K562 (cell line): ENCODE data around the gene ICA1. TPM values are rescaled to one million over a fixed set of nuclear protein-coding genes. Genes with fewer than 3 reads are reported as not detected.

Experiments
- ATAC-seq: fragments of 200-7000 bp; cut with Tn5 transposase; 3 replicates; pipeline ENCODE4 v1.9.1; 2020; ENCODE audit warnings: moderate library complexity
- BruUV-seq: library from RNA; stranded (reverse); fragments of 400-500 nt; replicated peaks from 2 replicates; lab custom pipeline; 2021; lab: Mats Ljungman, UMichigan
- CTCF ChIA-PET: fragments of 300-600 bp; formaldehyde crosslinking; extraction: SDS; loops from one replicate; lab custom pipeline; 2021; ENCODE audit warnings: low intra/inter-chr PET ratio; lab: Yijun Ruan, JAX
- POLR2A ChIA-PET: fragments of 300-600, 350-650 bp; sonication (Branson Sonifier 250); formaldehyde crosslinking; extraction: SDS; loops from one replicate; lab custom pipeline; 2021; ENCODE audit warnings: antibody characterized with exemption, inconsistent platforms; lab: Yijun Ruan, JAX
- DNase-seq, 4 experiments: peaks; one replicate each; pipeline versions ENCODE4 v3.0.0 to v3.0.0-alpha.2; 2011 to 2018; ENCODE audit warnings: low spot score in 3 of 4, mixed read lengths in 3 of 4; ENCODE audit errors: extremely low read depth in 1 of 4
- FAIRE-seq: peaks from 2 replicates; lab custom pipeline; 2011; peaks lifted over from hg19 to GRCh38; lab: Jason Lieb, UNC
- H2AFZ ChIP-seq: 2 replicates; pipeline ENCODE4 v1.6.0; 2011; ENCODE audit warnings: low read depth, low read length, control low read depth, inconsistent platforms
- H3K27ac ChIP-seq: fragments of 200-600 bp; 3 replicates; pipeline ENCODE4 v1.8.0; 2011; ENCODE audit warnings: low read depth, mild to moderate bottlenecking, control low read depth, inconsistent platforms, low read length, moderate library complexity, mixed read lengths; ENCODE audit errors: extremely low read depth
- H3K27me3 ChIP-seq, 2 experiments: fragments of 300-600 bp in 1 of 2; 2 replicates in 1 of 2; 3 replicates in 1 of 2; pipeline versions ENCODE4 v1.6.0 to v1.8.0; 2011; ENCODE audit warnings: inconsistent platforms in 2 of 2, low read length in 2 of 2, mild to moderate bottlenecking in 1 of 2, mixed read lengths in 1 of 2, moderate library complexity in 1 of 2; ENCODE audit not compliant: control insufficient read depth in 2 of 2, insufficient read depth in 2 of 2
- H3K36me3 ChIP-seq: fragments of 300-600 bp; 3 replicates; pipeline ENCODE4 v1.8.0; 2011; ENCODE audit warnings: mild to moderate bottlenecking, low read length, inconsistent platforms; ENCODE audit not compliant: control insufficient read depth, insufficient read depth
- H3K4me1 ChIP-seq, 2 experiments: fragments of 200-600 bp in 1 of 2; replicated peaks in 1 of 2; 2 replicates in 1 of 2; 3 replicates in 1 of 2; pipeline versions ENCODE4 v1.5.1 to v1.8.0; 2011; ENCODE audit warnings: inconsistent platforms in 2 of 2, low read length in 2 of 2, mild to moderate bottlenecking in 1 of 2, mixed read lengths in 1 of 2, moderate library complexity in 1 of 2; ENCODE audit not compliant: control insufficient read depth in 2 of 2, insufficient read depth in 2 of 2
- H3K4me2 ChIP-seq: 2 replicates; pipeline ENCODE4 v1.6.1; 2011; ENCODE audit warnings: low read length, control low read depth, inconsistent platforms, mixed read lengths; ENCODE audit not compliant: insufficient read depth
- H3K4me3 ChIP-seq: fragments of 200-600 bp; sonication (generic), shearing (Covaris generic); 2 replicates; pipeline ENCODE4 v1.5.1; 2016; ENCODE audit warnings: control low read depth, inconsistent platforms
- H3K79me2 ChIP-seq: fragments of 200-600 bp; 3 replicates; pipeline ENCODE4 v1.8.0; 2011; ENCODE audit warnings: low read length, inconsistent platforms; ENCODE audit not compliant: control insufficient read depth, insufficient read depth
- H3K9ac ChIP-seq, 2 experiments: 2 replicates each; pipeline versions ENCODE4 v1.6.0 to v1.6.1; 2011; ENCODE audit warnings: low read depth in 2 of 2, low read length in 2 of 2, control low read depth in 1 of 2, inconsistent platforms in 1 of 2, mild to moderate bottlenecking in 1 of 2, mixed read lengths in 1 of 2; ENCODE audit not compliant: insufficient read depth in 1 of 2
- H3K9me1 ChIP-seq: one replicate; pipeline ENCODE4 v1.6.0; 2011; ENCODE audit warnings: inconsistent platforms, mild to moderate bottlenecking, low read length, moderate library complexity; ENCODE audit not compliant: control insufficient read depth, insufficient read depth
- H3K9me3 ChIP-seq: replicated peaks from 2 replicates; pipeline ENCODE4 v1.5.1; 2011; ENCODE audit warnings: low read depth, low read length, inconsistent platforms; ENCODE audit not compliant: control insufficient read depth, insufficient read depth
- H4K20me1 ChIP-seq: replicated peaks from 2 replicates; pipeline ENCODE4 v1.6.1; 2011; ENCODE audit warnings: low read length, inconsistent platforms, mixed read lengths; ENCODE audit not compliant: control insufficient read depth, insufficient read depth
- SETDB1 ChIP-seq: IDR thresholded peaks from one replicate; pipeline ENCODE4 v1.6.1; 2012; ENCODE audit warnings: low read length, control low read depth, inconsistent platforms
- TBL1XR1 ChIP-seq, 2 experiments: IDR thresholded peaks; 2 replicates each; pipeline ENCODE4 v1.6.1; 2012; ENCODE audit warnings: improper control_type of control experiment in 2 of 2, low read length in 2 of 2, mild to moderate bottlenecking in 1 of 2
- ZNF79 ChIP-seq: fragments of 250-450 bp; sonication (Bioruptor Pico); IDR thresholded peaks from 2 replicates; pipeline ENCODE4 v1.4.0; 2020; ENCODE audit warnings: low read depth, mild to moderate bottlenecking, moderate library complexity
- WGBS: fragments of 100-300 bp; shearing (Covaris generic); methylation state at CpG from one replicate; pipeline ENCODE4 v1.1.6; 2016; ENCODE audit warnings: low coverage, mixed read lengths; ENCODE audit not compliant: insufficient coverage; ENCODE audit errors: missing lambda C conversion rate; 5-methylcytosine and 5-hydroxymethylcytosine counted together
- in situ Hi-C: fragments of 300-500 bp; cut with MboI; formaldehyde crosslinking; loops from 4 replicates; pipeline ENCODE4 v1.15.0; 2018; ENCODE audit warnings: inconsistent platforms, mixed read lengths
- intact Hi-C: fragments of 100-400 bp; cut with micrococcal nuclease; formaldehyde crosslinking; loops from 2 replicates; pipeline ENCODE4 v1.14.2; 2022
- polyA plus RNA-seq, 8 experiments: library from polyadenylated mRNA; depleted of rRNA in 4 of 8; stranded (reverse) in 5 of 8; unstranded in 3 of 8; fragments of >200 nt; fragmentation: Nextera tagmentation in 2 of 8; fragmentation: Illumina TruSeq in 1 of 8; extraction: Ambion mirVana in 2 of 8; extraction: Trizol in 1 of 8; gene quantifications; 2 replicates each; pipeline versions ENCODE4 v1.2.1 to v1.2.3, GENCODE V29; 2011 to 2014; ENCODE audit warnings: inconsistent platforms in 1 of 8, missing spikeins in 1 of 8
- total RNA-seq, 7 experiments: library from RNA; depleted of rRNA in 6 of 7; stranded (reverse); fragments of >200 nt in 6 of 7; fragmentation: Illumina TruSeq in 2 of 7; extraction: Trizol in 2 of 7; gene quantifications; 2 replicates each; pipeline versions ENCODE4 v1.2.1 to v1.2.3, GENCODE V29; 2011 to 2021; ENCODE audit warnings: low replicate concordance in 1 of 7
- TF ChIP-seq, protein P1 (sequence below): IDR thresholded peaks from 2 replicates; pipeline ENCODE4 v1.6.1; 2011; ENCODE audit warnings: borderline replicate concordance, low read depth, mild to moderate bottlenecking, moderate library complexity, low read length; ENCODE audit not compliant: insufficient read depth, poor library complexity, severe bottlenecking
- TF ChIP-seq, protein P2 (sequence below), 2 experiments: fragments of 200-800 bp in 1 of 2; sonication (Bioruptor generic) in 1 of 2; sonication (generic) in 1 of 2; formaldehyde crosslinking in 1 of 2; IDR thresholded peaks in 1 of 2; conservative IDR thresholded peaks in 1 of 2; 2 replicates each; pipeline versions ENCODE4 v1.5.0 to v1.6.1; 2016 to 2020; ENCODE audit warnings: missing compliant biosample characterization in 1 of 2, missing genetic modification characterization in 1 of 2, missing genetic modification reagents in 1 of 2
- TF ChIP-seq, protein P3 (sequence below): fragments of 250-450 bp; sonication (Bioruptor Pico); IDR thresholded peaks from 2 replicates; pipeline ENCODE4 v1.5.1; 2021; ENCODE audit warnings: mild to moderate bottlenecking
- TF ChIP-seq, protein P4 (sequence below), 2 experiments: IDR thresholded peaks in 1 of 2; conservative IDR thresholded peaks in 1 of 2; 2 replicates each; pipeline ENCODE4 v1.6.1; 2016; ENCODE audit warnings: low read depth in 2 of 2, mild to moderate bottlenecking in 1 of 2, missing compliant biosample characterization in 1 of 2, missing genetic modification characterization in 1 of 2, moderate library complexity in 1 of 2
- TF ChIP-seq, protein P5 (sequence below): fragments of 150-350 bp; IDR thresholded peaks from 2 replicates; pipeline ENCODE4 v1.6.1; 2014; ENCODE audit warnings: low read depth, mild to moderate bottlenecking, low read length, borderline replicate concordance

ICA1 gene
- total and polyA plus RNA-seq, 9 of the 15 experiments (the other 6 are each of a cell fraction or from before 2014, with no cell fraction given), result 7.1 to 22.3 (median 16.4) TPM

DNA sequence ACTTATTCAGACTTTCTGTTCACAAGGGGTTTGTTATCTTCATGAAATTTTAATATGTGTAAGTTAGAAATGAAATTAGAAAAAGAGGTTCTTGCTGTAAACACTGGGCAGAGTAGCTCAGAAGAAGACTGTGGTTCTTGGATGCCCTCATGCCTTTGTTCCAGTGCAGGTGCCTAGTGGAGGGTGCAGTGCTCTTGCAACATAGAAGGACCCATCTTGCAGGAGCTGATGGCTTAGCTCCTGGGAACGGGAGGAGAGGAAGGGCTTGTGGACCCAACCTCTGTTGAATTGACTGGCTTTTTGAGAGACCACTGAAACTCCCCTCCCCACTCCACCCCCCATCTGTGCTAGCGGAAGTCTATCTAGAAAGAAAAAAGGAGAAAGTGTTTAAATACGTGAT, 176.5 kb downstream of the ICA1 start:
- ChIA-PET POLR2A (interaction anchor here (0.7 to 1.9 kb wide), 4 partner anchors 11 to 26 kb away, joined by 3 to 7 read pairs (median 4); no protein-coding TSS in a partner anchor), CTCF (no interaction called here)
- intact Hi-C loops, result no loop called here
- 0 out of 3 replicates have a peak, but pooled peaks cover 6% of the 10 kb centered on the region for H3K36me3 ChIP-seq
- no peaks in the 10 kb centered on the region for H3K4me1 ChIP-seq
- no peaks in the 10 kb centered on the region for H3K79me2 ChIP-seq
- H3K27me3 ChIP-seq, result no peaks in the 10 kb centered on the region
- no peak overlapping the region for H3K9ac ChIP-seq
- H2AFZ ChIP-seq, result no peak overlapping the region
- no peaks in the 10 kb centered on the region; the same call in 1 of the 2 replicates for H4K20me1 ChIP-seq
- WGBS, result 63% methylated on average over 2 of the region's 3 CpGs
- FAIRE-seq (no peak), ATAC-seq (no peak), DNase-seq (no peak)
- BruUV-seq, result no TSS peak
- no peak overlapping the region for H3K4me3 ChIP-seq
- no peak overlapping the region for H3K4me2 ChIP-seq
- H3K9me3 ChIP-seq, result no peaks in the 10 kb centered on the region
- H3K9me1 ChIP-seq, result no peaks in the 10 kb centered on the region
- H3K27ac ChIP-seq, result no peak overlapping the region
- in situ Hi-C loops, result no loop called here
- TF ChIP-seq SETDB1, result no peak
- TF ChIP-seq, protein P1, sequence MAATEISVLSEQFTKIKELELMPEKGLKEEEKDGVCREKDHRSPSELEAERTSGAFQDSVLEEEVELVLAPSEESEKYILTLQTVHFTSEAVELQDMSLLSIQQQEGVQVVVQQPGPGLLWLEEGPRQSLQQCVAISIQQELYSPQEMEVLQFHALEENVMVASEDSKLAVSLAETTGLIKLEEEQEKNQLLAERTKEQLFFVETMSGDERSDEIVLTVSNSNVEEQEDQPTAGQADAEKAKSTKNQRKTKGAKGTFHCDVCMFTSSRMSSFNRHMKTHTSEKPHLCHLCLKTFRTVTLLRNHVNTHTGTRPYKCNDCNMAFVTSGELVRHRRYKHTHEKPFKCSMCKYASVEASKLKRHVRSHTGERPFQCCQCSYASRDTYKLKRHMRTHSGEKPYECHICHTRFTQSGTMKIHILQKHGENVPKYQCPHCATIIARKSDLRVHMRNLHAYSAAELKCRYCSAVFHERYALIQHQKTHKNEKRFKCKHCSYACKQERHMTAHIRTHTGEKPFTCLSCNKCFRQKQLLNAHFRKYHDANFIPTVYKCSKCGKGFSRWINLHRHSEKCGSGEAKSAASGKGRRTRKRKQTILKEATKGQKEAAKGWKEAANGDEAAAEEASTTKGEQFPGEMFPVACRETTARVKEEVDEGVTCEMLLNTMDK, result no peak
- TF ChIP-seq, protein P2, sequence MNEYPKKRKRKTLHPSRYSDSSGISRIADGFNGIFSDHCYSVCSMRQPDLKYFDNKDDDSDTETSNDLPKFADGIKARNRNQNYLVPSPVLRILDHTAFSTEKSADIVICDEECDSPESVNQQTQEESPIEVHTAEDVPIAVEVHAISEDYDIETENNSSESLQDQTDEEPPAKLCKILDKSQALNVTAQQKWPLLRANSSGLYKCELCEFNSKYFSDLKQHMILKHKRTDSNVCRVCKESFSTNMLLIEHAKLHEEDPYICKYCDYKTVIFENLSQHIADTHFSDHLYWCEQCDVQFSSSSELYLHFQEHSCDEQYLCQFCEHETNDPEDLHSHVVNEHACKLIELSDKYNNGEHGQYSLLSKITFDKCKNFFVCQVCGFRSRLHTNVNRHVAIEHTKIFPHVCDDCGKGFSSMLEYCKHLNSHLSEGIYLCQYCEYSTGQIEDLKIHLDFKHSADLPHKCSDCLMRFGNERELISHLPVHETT (CRISPR knock-in tag; conservative IDR thresholded peaks at IDR 0.05 in 1 of 2, IDR thresholded peaks at IDR 0.05 in 1 of 2), result no peak
- TF ChIP-seq, protein P3, sequence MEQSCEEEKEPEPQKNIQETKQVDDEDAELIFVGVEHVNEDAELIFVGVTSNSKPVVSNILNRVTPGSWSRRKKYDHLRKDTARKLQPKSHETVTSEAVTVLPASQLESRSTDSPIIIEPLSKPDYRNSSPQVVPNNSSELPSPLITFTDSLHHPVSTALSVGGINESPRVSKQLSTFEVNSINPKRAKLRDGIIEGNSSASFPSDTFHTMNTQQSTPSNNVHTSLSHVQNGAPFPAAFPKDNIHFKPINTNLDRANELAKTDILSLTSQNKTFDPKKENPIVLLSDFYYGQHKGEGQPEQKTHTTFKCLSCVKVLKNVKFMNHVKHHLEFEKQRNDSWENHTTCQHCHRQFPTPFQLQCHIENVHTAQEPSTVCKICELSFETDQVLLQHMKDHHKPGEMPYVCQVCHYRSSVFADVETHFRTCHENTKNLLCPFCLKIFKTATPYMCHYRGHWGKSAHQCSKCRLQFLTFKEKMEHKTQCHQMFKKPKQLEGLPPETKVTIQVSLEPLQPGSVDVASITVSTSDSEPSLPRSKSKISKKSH, result no peak
- TF ChIP-seq, protein P4, sequence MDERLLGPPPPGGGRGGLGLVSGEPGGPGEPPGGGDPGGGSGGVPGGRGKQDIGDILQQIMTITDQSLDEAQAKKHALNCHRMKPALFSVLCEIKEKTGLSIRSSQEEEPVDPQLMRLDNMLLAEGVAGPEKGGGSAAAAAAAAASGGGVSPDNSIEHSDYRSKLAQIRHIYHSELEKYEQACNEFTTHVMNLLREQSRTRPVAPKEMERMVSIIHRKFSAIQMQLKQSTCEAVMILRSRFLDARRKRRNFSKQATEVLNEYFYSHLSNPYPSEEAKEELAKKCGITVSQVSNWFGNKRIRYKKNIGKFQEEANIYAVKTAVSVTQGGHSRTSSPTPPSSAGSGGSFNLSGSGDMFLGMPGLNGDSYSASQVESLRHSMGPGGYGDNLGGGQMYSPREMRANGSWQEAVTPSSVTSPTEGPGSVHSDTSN (CRISPR knock-in tag; IDR thresholded peaks at IDR 0.05; ENCODE audit: low read depth), result no peak
- TF ChIP-seq, protein P4 (tag; conservative IDR thresholded peaks at IDR 0.05; ENCODE audit: low read depth), result no peak
- TF ChIP-seq, protein P5, sequence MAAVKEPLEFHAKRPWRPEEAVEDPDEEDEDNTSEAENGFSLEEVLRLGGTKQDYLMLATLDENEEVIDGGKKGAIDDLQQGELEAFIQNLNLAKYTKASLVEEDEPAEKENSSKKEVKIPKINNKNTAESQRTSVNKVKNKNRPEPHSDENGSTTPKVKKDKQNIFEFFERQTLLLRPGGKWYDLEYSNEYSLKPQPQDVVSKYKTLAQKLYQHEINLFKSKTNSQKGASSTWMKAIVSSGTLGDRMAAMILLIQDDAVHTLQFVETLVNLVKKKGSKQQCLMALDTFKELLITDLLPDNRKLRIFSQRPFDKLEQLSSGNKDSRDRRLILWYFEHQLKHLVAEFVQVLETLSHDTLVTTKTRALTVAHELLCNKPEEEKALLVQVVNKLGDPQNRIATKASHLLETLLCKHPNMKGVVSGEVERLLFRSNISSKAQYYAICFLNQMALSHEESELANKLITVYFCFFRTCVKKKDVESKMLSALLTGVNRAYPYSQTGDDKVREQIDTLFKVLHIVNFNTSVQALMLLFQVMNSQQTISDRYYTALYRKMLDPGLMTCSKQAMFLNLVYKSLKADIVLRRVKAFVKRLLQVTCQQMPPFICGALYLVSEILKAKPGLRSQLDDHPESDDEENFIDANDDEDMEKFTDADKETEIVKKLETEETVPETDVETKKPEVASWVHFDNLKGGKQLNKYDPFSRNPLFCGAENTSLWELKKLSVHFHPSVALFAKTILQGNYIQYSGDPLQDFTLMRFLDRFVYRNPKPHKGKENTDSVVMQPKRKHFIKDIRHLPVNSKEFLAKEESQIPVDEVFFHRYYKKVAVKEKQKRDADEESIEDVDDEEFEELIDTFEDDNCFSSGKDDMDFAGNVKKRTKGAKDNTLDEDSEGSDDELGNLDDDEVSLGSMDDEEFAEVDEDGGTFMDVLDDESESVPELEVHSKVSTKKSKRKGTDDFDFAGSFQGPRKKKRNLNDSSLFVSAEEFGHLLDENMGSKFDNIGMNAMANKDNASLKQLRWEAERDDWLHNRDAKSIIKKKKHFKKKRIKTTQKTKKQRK, result no peak
- no peak for TF ChIP-seq ZNF79 (CRISPR knock-in tag)
- TF ChIP-seq TBL1XR1 (IDR thresholded peaks at IDR 0.05; ENCODE audit: low read length in 2 of 2), result no peak
